Skin epidermis (tissue), 12 donors: ENCODE data around the gene PHYHD1.
A peak's percentile ranks its signal among the peaks of the same experiment; 100 is the strongest.
"Not testable (repeated sequence)": the region's sequence is repeated elsewhere in the genome, so short reads cannot be mapped to it uniquely, and the experiment has no call there.

Experiments
- H3K27ac ChIP-seq, 21 experiments: fragments of 200-600 bp; sonication (generic) in 11 of 21; one replicate each; pipeline ENCODE4 v1.5.0; 2020; ENCODE audit warnings: mild to moderate bottlenecking in 3 of 21, inconsistent platforms in 2 of 21, moderate library complexity in 2 of 21
- H3K4me3 ChIP-seq, 7 experiments: fragments of 200-600 bp; sonication (generic) in 2 of 7; one replicate each; pipeline ENCODE4 v1.5.0; 2020; ENCODE audit warnings: inconsistent platforms in 2 of 7, mild to moderate bottlenecking in 2 of 7, moderate library complexity in 1 of 7

Gene PHYHD1

GRCh38 chr9:128945798-128946501 lies 25.2 kb downstream of the PHYHD1 start:
- H3K4me3 ChIP-seq, result peak overlapping the region in 1 of 7 experiments; percentile 60
- peak overlapping the region in 3 of 21 experiments; percentile 97 to 98 (median 98) for H3K27ac ChIP-seq

- peak overlapping the region; percentile 60 to 96 (median 74) for H3K4me3 ChIP-seq
- peak overlapping the region; percentile 23 to 98 (median 94) for H3K27ac ChIP-seq
These were observed 25.9 kb downstream of the PHYHD1 start for GRCh38 chr9:128946571-128947276.

- peak overlapping the region; percentile 23 to 98 (median 94) for H3K27ac ChIP-seq
- H3K4me3 ChIP-seq, result peak overlapping the region; percentile 60 to 96 (median 74)
These were observed 26.4 kb downstream of the PHYHD1 start for GRCh38 chr9:128947277-128947526.

GRCh38 chr9:128947527-128948301 lies 26.9 kb downstream of the PHYHD1 start, which contains the start of the genes DOLK and NUP188:
Gene DOLK (minus strand): TSS chr9:128947603. CDS start chr9:128947303, 300 bp downstream.
Gene NUP188 (plus strand): TSS chr9:128947699. CDS start chr9:128947720, 21 bp downstream.
- Histone ChIP-seq H3K27ac (peak within 1 kb of the TSS; percentile 67 to 98 (median 94)), H3K4me3 (peak within 1 kb of the TSS; percentile 60 to 96 (median 74))

GRCh38 chr9:128961403-128961802 lies 40.6 kb downstream of the PHYHD1 start:
- not testable (repeated sequence) for H3K4me3 ChIP-seq, H3K27ac ChIP-seq

- no peak overlapping the region for H3K27ac ChIP-seq
- H3K4me3 ChIP-seq, result no peak overlapping the region
These were observed 48.7 kb downstream of the PHYHD1 start for GRCh38 chr9:128969491-128969890.

- Histone ChIP-seq H3K27ac (no peak overlapping the region), H3K4me3 (no peak overlapping the region)
These were observed 52.2 kb downstream of the PHYHD1 start for GRCh38 chr9:128972956-128973355.

- H3K4me3 ChIP-seq, result no peak overlapping the region
- H3K27ac ChIP-seq, result no peak overlapping the region
These were observed 58.3 kb downstream of the PHYHD1 start for GRCh38 chr9:128979111-128979510.

GRCh38 chr9:128983536-128983935 lies 62.8 kb downstream of the PHYHD1 start:
- no peak overlapping the region for H3K4me3 ChIP-seq
- no peak overlapping the region for H3K27ac ChIP-seq

GRCh38 chr9:128986671-128987070 lies 65.9 kb downstream of the PHYHD1 start:
- peak overlapping the region in 3 of 21 experiments; percentile 14 to 35 (median 33) for H3K27ac ChIP-seq
- H3K4me3 ChIP-seq, result no peak overlapping the region

- no peak overlapping the region for H3K4me3 ChIP-seq
- peak overlapping the region in 10 of 21 experiments; percentile 5 to 69 (median 40) for H3K27ac ChIP-seq
These were observed 67.0 kb downstream of the PHYHD1 start for GRCh38 chr9:128987805-128988204.
